Kidney (tissue), 14 donors: ENCODE data around the gene RIMBP2. TPM values are rescaled to one million over a fixed set of nuclear protein-coding genes. Genes with fewer than 3 reads are reported as not detected.

Experiments
- DNase-seq, 5 donors: peaks; one replicate each; pipeline ENCODE4 v3.0.0-alpha.2; 2013 to 2020
- FAIRE-seq: peaks from 2 replicates; lab custom pipeline; 2012; peaks lifted over from hg19 to GRCh38; lab: Jason Lieb, UNC
- H3K27ac ChIP-seq, 2 donors: one replicate each; pipeline ENCODE4 v1.7.0; 2013; ENCODE audit warnings: low read depth in 2 of 2, low read length in 2 of 2, inconsistent platforms in 1 of 2
- H3K27me3 ChIP-seq: one replicate; pipeline ENCODE4 v1.7.1; 2013; ENCODE audit warnings: low read length, inconsistent platforms; ENCODE audit not compliant: control insufficient read depth, insufficient read depth
- H3K36me3 ChIP-seq, 3 donors: one replicate each; pipeline versions ENCODE4 v1.7.0 to v1.7.1; 2013; ENCODE audit warnings: low read length in 3 of 3, control low read depth in 1 of 3, inconsistent platforms in 1 of 3; ENCODE audit not compliant: insufficient read depth in 3 of 3, control insufficient read depth in 2 of 3
- H3K4me1 ChIP-seq, 3 donors: one replicate each; pipeline versions ENCODE4 v1.7.0 to v1.7.1; 2013; ENCODE audit warnings: low read length in 3 of 3, inconsistent platforms in 1 of 3, low read depth in 1 of 3; ENCODE audit not compliant: control insufficient read depth in 2 of 3, insufficient read depth in 2 of 3
- H3K4me3 ChIP-seq, 3 donors: one replicate each; pipeline versions ENCODE4 v1.7.0 to v1.8.1; 2013; ENCODE audit warnings: low read length in 3 of 3, control low read depth in 1 of 3, inconsistent platforms in 1 of 3
- H3K9ac ChIP-seq, 3 donors: one replicate each; pipeline versions ENCODE4 v1.7.0 to v1.7.1; 2013; ENCODE audit warnings: low read length in 3 of 3, control low read depth in 1 of 3, inconsistent platforms in 1 of 3
- H3K9me3 ChIP-seq, 3 donors: one replicate each; pipeline versions ENCODE4 v1.7.0 to v1.7.1; 2013; ENCODE audit warnings: low read length in 3 of 3, control low read depth in 1 of 3, inconsistent platforms in 1 of 3; ENCODE audit not compliant: control insufficient read depth in 2 of 3, insufficient read depth in 1 of 3
- intact Hi-C: fragments of 100-400 bp; cut with DNase I; formaldehyde crosslinking; loops from one replicate; pipeline ENCODE4 v1.11.1; 2022
- polyA plus RNA-seq: library from polyadenylated mRNA; stranded (reverse); fragments of 350-450 nt; fragmentation: Illumina TruSeq; extraction: RNeasy Lipid Tissue Mini Kit (QIAGEN cat#74804); gene quantifications from one replicate; pipeline ENCODE4 v1.2.3, GENCODE V29; 2014; ENCODE audit warnings: low read depth, low replicate concordance; ENCODE audit not compliant: insufficient read depth
- total RNA-seq: library from RNA; stranded (reverse); fragmentation: NEBNext Ultra II Directional; extraction: Animal tissue kit (Norgen Biotek cat#: 25700); gene quantifications from one replicate; pipeline ENCODE4 v1.2.1, GENCODE V29; 2021
- TF ChIP-seq, protein P1 (sequence below): IDR thresholded peaks from 3 replicates; pipeline ENCODE4 v1.5.1; 2012; ENCODE audit warnings: mild to moderate bottlenecking, moderate library complexity, borderline replicate concordance; ENCODE audit not compliant: insufficient read depth; ENCODE audit errors: extremely low read depth
- donor health status: control.
- donor health status: control.
- donor health status: control.
- donor health status: control.
- donor health status: control.
- donor health status: DM: yes; HTN: yes; CAD: no.
- donor health status: Normal renal cell carcinoma (clear cell type).

Gene RIMBP2
- total and polyA plus RNA-seq, 2 donors from 2014 or later = 2.8 to 51.7 TPM

DNA sequence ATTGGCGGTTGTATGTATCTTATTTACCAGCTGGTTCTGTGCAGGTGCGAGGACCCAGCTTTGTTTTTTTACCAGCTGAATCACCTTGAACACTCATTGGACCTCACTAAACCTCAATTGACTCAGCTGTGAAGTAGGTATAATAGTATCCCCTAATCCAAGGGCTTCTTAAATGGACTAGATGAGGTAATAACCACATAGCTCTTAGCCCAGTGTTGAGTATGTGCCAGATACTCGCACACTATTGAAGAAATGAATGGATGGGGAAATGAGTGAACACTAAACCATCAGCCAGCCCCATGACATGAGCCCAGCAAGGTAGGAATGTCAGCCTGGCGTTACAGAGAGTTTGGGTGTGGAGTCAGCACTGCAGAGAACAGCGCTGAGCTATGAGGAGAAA lies 79.7 kb downstream of the RIMBP2 start:
- FAIRE-seq (no peak), DNase-seq (no peak)
- Histone ChIP-seq H3K9me3 (no peaks in the 10 kb centered on the region), H3K4me1 (no peaks in the 10 kb centered on the region), H3K4me3 (no peak overlapping the region), H3K27ac (no peak overlapping the region), H3K9ac (no peak overlapping the region), H3K27me3 (no peaks in the 10 kb centered on the region), H3K36me3 (no peaks in the 10 kb centered on the region)
- intact Hi-C loops = no loop called here
- TF ChIP-seq, protein P1, sequence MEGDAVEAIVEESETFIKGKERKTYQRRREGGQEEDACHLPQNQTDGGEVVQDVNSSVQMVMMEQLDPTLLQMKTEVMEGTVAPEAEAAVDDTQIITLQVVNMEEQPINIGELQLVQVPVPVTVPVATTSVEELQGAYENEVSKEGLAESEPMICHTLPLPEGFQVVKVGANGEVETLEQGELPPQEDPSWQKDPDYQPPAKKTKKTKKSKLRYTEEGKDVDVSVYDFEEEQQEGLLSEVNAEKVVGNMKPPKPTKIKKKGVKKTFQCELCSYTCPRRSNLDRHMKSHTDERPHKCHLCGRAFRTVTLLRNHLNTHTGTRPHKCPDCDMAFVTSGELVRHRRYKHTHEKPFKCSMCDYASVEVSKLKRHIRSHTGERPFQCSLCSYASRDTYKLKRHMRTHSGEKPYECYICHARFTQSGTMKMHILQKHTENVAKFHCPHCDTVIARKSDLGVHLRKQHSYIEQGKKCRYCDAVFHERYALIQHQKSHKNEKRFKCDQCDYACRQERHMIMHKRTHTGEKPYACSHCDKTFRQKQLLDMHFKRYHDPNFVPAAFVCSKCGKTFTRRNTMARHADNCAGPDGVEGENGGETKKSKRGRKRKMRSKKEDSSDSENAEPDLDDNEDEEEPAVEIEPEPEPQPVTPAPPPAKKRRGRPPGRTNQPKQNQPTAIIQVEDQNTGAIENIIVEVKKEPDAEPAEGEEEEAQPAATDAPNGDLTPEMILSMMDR = no peak

DNA sequence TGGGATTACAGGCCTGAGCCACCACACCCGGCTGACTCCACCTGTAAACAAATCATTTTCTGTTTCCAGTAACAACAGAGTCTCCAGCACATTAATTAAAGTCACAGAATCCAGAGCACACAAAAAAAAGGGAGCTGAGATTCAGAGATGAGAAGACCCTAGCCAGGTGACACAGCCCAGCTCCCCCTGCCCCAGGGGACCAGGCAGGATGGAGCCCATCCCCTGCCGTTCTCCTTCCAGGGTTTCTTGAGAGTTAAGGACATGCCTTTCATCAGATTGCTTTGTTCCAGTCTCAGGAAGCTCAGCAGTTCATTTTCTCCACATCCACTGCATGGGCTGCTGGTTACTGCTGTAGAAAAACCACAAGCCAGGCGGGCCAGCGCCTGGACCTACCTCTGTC lies 81.2 kb downstream of the RIMBP2 start:
- DNase-seq = no peak
- Histone ChIP-seq H3K27me3 (no peaks in the 10 kb centered on the region), H3K36me3 (no peaks in the 10 kb centered on the region), H3K9me3 (no peaks in the 10 kb centered on the region), H3K4me1 (no peaks in the 10 kb centered on the region), H3K9ac (no peak overlapping the region), H3K27ac (no peak overlapping the region), H3K4me3 (no peak overlapping the region)
- no peak for FAIRE-seq
- intact Hi-C loops = no loop called here
- TF ChIP-seq, protein P1 = no peak

DNA sequence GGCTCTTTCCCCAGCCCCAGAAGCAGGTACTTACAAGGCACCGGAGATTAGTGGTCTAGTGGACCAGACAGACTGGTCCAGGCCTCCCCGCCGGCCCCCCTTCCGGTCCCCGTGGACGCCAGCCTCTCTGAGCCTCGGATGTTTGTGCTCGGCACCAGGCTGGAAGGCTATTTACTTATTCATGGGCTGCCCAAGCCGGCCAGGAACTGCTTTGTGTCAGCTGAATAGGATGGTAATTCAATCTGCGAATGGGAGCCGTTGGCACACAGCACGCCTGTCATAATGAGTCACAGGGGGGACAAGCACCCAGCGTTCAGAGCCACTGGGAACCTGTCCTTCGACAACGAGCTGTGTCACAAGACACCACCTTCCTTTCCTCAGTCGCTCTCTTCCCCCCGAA lies 82.3 kb downstream of the RIMBP2 start:
- H3K27ac ChIP-seq = no peak overlapping the region
- no peak for FAIRE-seq
- H3K27me3 ChIP-seq = no peaks in the 10 kb centered on the region
- no peak overlapping the region for H3K9ac ChIP-seq
- TF ChIP-seq, protein P1 = no peak
- H3K4me3 ChIP-seq = peak overlapping the region in 2 of 3 donors; percentile 17 to 25
- no peaks in the 10 kb centered on the region for H3K36me3 ChIP-seq
- DNase-seq = peak; percentile 86 to 91 (median 90)
- no peaks in the 10 kb centered on the region for H3K9me3 ChIP-seq
- H3K4me1 ChIP-seq = no peaks in the 10 kb centered on the region
- intact Hi-C loops = no loop called here

DNA sequence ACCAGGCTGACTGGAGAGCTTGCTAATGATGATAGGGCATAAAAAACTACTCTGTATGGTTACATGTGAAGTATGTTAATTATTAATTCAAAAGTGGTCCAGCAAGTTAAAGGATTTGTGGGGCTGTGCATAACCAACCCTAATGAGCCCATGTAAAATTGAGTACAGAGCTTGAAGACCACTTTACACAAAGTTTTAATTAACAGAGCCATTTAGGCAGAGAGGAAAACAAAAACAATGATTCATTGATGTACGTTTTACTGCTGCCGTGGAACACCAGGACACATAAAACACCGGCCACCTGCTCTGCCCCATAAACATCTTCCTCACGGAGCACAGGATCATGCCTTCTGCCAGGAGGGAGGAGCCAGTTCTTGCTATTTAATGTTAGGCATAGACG lies 83.5 kb downstream of the RIMBP2 start:
- Histone ChIP-seq H3K4me1 (no peaks in the 10 kb centered on the region), H3K27me3 (no peaks in the 10 kb centered on the region), H3K36me3 (no peaks in the 10 kb centered on the region), H3K9me3 (no peaks in the 10 kb centered on the region), H3K4me3 (peak overlapping the region in 1 of 3 donors; percentile 25), H3K9ac (no peak overlapping the region), H3K27ac (no peak overlapping the region)
- TF ChIP-seq, protein P1 = no peak
- intact Hi-C loops = no loop called here
- DNase-seq (peak in 4 of 5 donors; percentile 57 to 86 (median 68)), FAIRE-seq (no peak)
